Measurements from ENCODE around the gene RRP9.

RRP9 gene

GRCh38 chr3:51970606-51971300 is 29.0 kb upstream of the RRP9 start:
- no peak for DNase-seq

- no peak for DNase-seq
Measured at GRCh38 chr3:51969841-51970240, 28.1 kb upstream of the RRP9 start.

GRCh38 chr3:51968883-51969678 is 27.4 kb upstream of the RRP9 start:
- peak; percentile 17 for DNase-seq

GRCh38 chr3:51968170-51968775 is 26.6 kb upstream of the RRP9 start:
- DNase-seq, result peak; percentile 25

- peak; percentile 63 for DNase-seq
Measured at GRCh38 chr3:51967384-51968169, 25.9 kb upstream of the RRP9 start, which contains the start of gene PCBP4. Gene PCBP4, minus strand, starts transcription at chr3:51967454. Its CDS starts 6,214 bp downstream, at chr3:51961240.

- peak; percentile 48 for DNase-seq
Measured at GRCh38 chr3:51966922-51967383, 25.2 kb upstream of the RRP9 start.

- DNase-seq, result no peak
Measured at GRCh38 chr3:51966486-51966885, 24.8 kb upstream of the RRP9 start.

GRCh38 chr3:51966016-51966415 is 24.3 kb upstream of the RRP9 start:
- no peak for DNase-seq

- no peak for DNase-seq
Measured at GRCh38 chr3:51964521-51964920, 22.8 kb upstream of the RRP9 start.

- no peak for DNase-seq
Measured at GRCh38 chr3:51963951-51964451, 22.3 kb upstream of the RRP9 start.

GRCh38 chr3:51962854-51963530 is 21.3 kb upstream of the RRP9 start:
- no peak for DNase-seq

- DNase-seq, result no peak
Measured at GRCh38 chr3:51961602-51962569, 20.2 kb upstream of the RRP9 start.

- DNase-seq, result no peak
Measured at GRCh38 chr3:51961011-51961410, 19.3 kb upstream of the RRP9 start.

- DNase-seq, result no peak
Measured at GRCh38 chr3:51960386-51960785, 18.7 kb upstream of the RRP9 start.

- DNase-seq, result no peak
Measured at GRCh38 chr3:51959651-51960050, 17.9 kb upstream of the RRP9 start.

- DNase-seq, result no peak
Measured at GRCh38 chr3:51958603-51959521, 17.2 kb upstream of the RRP9 start.

- no peak for DNase-seq
Measured at GRCh38 chr3:51957520-51958205, 16.0 kb upstream of the RRP9 start.

GRCh38 chr3:51955893-51956770 is 14.4 kb upstream of the RRP9 start:
- DNase-seq, result peak; percentile 69

All from DMS53 (cell line).